Upper lobe of left lung (tissue), 4 donors: ENCODE measurements around the gene ZFAND4.

Experiments
- POLR2A ChIP-seq, 4 donors: fragments of 450-650 bp; IDR thresholded peaks; one replicate each; pipeline ENCODE4 v1.5.1; 2016 to 2017; ENCODE audit warnings: antibody characterized with exemption in 4 of 4, mild to moderate bottlenecking in 2 of 4
- POLR2AphosphoS5 ChIP-seq, 2 donors: sonication (generic); formaldehyde crosslinking; IDR thresholded peaks; one replicate each; pipeline ENCODE4 v1.5.1; 2017; ENCODE audit warnings: antibody characterized with exemption in 2 of 2
- TF ChIP-seq, protein P1 (sequence below), 6 experiments: fragments of 450-650 bp in 4 of 6; fragments of 200-600 bp in 2 of 6; sonication (generic) in 2 of 6; IDR thresholded peaks; one replicate each; pipeline ENCODE4 v1.5.1; 2016 to 2019; ENCODE audit warnings: antibody characterized with exemption in 6 of 6

DNA sequence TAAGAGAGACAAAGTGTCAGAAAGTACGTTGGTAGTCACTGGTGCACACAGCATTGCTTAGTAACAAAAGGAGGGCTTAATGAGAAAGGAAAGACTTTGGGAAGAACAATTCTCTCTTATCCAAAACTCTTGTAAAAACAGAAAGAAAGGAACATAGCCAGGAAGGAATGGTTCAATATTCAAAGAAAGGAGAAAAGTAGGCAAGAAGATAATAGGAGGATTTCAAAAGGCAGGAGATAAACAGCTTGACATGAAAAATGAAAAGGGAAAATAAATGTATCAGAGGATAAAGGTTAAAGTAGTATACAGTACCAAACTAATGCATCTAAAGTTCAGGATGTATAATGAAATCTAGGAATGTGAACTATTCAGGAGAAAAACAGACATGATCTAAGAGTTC, 20.1 kb downstream of the ZFAND4 start:
- TF ChIP-seq, protein P1, sequence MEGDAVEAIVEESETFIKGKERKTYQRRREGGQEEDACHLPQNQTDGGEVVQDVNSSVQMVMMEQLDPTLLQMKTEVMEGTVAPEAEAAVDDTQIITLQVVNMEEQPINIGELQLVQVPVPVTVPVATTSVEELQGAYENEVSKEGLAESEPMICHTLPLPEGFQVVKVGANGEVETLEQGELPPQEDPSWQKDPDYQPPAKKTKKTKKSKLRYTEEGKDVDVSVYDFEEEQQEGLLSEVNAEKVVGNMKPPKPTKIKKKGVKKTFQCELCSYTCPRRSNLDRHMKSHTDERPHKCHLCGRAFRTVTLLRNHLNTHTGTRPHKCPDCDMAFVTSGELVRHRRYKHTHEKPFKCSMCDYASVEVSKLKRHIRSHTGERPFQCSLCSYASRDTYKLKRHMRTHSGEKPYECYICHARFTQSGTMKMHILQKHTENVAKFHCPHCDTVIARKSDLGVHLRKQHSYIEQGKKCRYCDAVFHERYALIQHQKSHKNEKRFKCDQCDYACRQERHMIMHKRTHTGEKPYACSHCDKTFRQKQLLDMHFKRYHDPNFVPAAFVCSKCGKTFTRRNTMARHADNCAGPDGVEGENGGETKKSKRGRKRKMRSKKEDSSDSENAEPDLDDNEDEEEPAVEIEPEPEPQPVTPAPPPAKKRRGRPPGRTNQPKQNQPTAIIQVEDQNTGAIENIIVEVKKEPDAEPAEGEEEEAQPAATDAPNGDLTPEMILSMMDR (IDR thresholded peaks at IDR 0.05) = no peak
- no peak for TF ChIP-seq POLR2A (IDR thresholded peaks at IDR 0.05)
- TF ChIP-seq POLR2AphosphoS5 (IDR thresholded peaks at IDR 0.05) = no peak
